ENCODE results near the gene THOC5. TPM values are rescaled to one million over a fixed set of nuclear protein-coding genes. Genes with fewer than 3 reads are reported as not detected.
A peak's percentile ranks its signal among the peaks of the same experiment; 100 is the strongest.
"Not testable (repeated sequence)": the region's sequence is repeated elsewhere in the genome, so short reads cannot be mapped to it uniquely, and the experiment has no call there.

THOC5 gene
- total RNA-seq = 33.0 TPM

- FAIRE-seq (peak; percentile 47), DNase-seq (ENCODE audit: low spot score in 2 of 2) (peak; percentile 94 to 97)
Measured at GRCh38 chr22:29553351-29554224, at the start of gene THOC5. Gene THOC5 (minus strand): TSS chr22:29553757. CDS start chr22:29549147, 4,610 bp downstream.

GRCh38 chr22:29598684-29599020 lies 45.1 kb upstream of the THOC5 start:
- FAIRE-seq (no peak), DNase-seq (ENCODE audit: low spot score in 2 of 2) (no peak)

GRCh38 chr22:29597871-29598683 lies 44.5 kb upstream of the THOC5 start:
- not testable (repeated sequence) for FAIRE-seq; DNase-seq (ENCODE audit: low spot score in 2 of 2)

GRCh38 chr22:29596408-29596807 lies 42.9 kb upstream of the THOC5 start:
- no peak for FAIRE-seq
- no peak for DNase-seq (ENCODE audit: low spot score in 2 of 2)

- FAIRE-seq; DNase-seq (ENCODE audit: low spot score in 2 of 2): not testable (repeated sequence)
Measured at GRCh38 chr22:29594447-29594846, 40.9 kb upstream of the THOC5 start.

- no peak for FAIRE-seq
- no peak for DNase-seq (ENCODE audit: low spot score in 2 of 2)
Measured at GRCh38 chr22:29593923-29594322, 40.4 kb upstream of the THOC5 start.

GRCh38 chr22:29587938-29588699 lies 34.6 kb upstream of the THOC5 start:
- DNase-seq (ENCODE audit: low spot score in 2 of 2) = no peak
- FAIRE-seq = no peak

- FAIRE-seq; DNase-seq (ENCODE audit: low spot score in 2 of 2): not testable (repeated sequence)
Measured at GRCh38 chr22:29586193-29586705, 32.7 kb upstream of the THOC5 start.

- no peak for FAIRE-seq
Measured at GRCh38 chr22:29584975-29585374, 31.4 kb upstream of the THOC5 start.

GRCh38 chr22:29581799-29582198 lies 28.2 kb upstream of the THOC5 start:
- DNase-seq (ENCODE audit: low spot score in 2 of 2) (no peak), FAIRE-seq (no peak)

More at GRCh38 chr22:29584975-29585374, 31.4 kb upstream of the THOC5 start:
- no peak for DNase-seq (ENCODE audit: low spot score in 2 of 2)

GRCh38 chr22:29580200-29580810 lies 26.7 kb upstream of the THOC5 start:
- FAIRE-seq (no peak), DNase-seq (ENCODE audit: low spot score in 2 of 2) (no peak)

- no peak for FAIRE-seq
- DNase-seq (ENCODE audit: low spot score in 2 of 2) = no peak
Measured at GRCh38 chr22:29578462-29579200, 25.1 kb upstream of the THOC5 start.

GRCh38 chr22:29574762-29575450 lies 21.3 kb upstream of the THOC5 start:
- no peak for FAIRE-seq

GRCh38 chr22:29570912-29571549 lies 17.5 kb upstream of the THOC5 start:
- no peak for FAIRE-seq
- no peak for DNase-seq (ENCODE audit: low spot score in 2 of 2)

More at GRCh38 chr22:29574762-29575450, 21.3 kb upstream of the THOC5 start:
- no peak for DNase-seq (ENCODE audit: low spot score in 2 of 2)

- FAIRE-seq = no peak
- DNase-seq (ENCODE audit: low spot score in 2 of 2) = no peak
Measured at GRCh38 chr22:29570456-29570855, 16.9 kb upstream of the THOC5 start.

- FAIRE-seq = no peak
- DNase-seq (ENCODE audit: low spot score in 2 of 2) = no peak
Measured at GRCh38 chr22:29569011-29569678, 15.6 kb upstream of the THOC5 start.

GRCh38 chr22:29567338-29567737 lies 13.8 kb upstream of the THOC5 start:
- FAIRE-seq (no peak), DNase-seq (ENCODE audit: low spot score in 2 of 2) (no peak)

- not testable (repeated sequence) for FAIRE-seq; DNase-seq (ENCODE audit: low spot score in 2 of 2)
Measured at GRCh38 chr22:29566513-29566912, 13.0 kb upstream of the THOC5 start.

Data from frontal cortex (tissue), 4 donors.